Hematopoietic multipotent progenitor cell treated with erythropoietin and hydrocortisone succinate and interleukin-3 and kit ligand, for 6 days (in vitro differentiated cells): ENCODE measurements around the gene FAM162B.
"Not testable (repeated sequence)": the region's sequence is repeated elsewhere in the genome, so short reads cannot be mapped to it uniquely, and the experiment has no call there.

Source experiments
- DNase-seq: peaks from one replicate; pipeline ENCODE4 v3.0.0-alpha.2; 2015

FAM162B gene

DNA sequence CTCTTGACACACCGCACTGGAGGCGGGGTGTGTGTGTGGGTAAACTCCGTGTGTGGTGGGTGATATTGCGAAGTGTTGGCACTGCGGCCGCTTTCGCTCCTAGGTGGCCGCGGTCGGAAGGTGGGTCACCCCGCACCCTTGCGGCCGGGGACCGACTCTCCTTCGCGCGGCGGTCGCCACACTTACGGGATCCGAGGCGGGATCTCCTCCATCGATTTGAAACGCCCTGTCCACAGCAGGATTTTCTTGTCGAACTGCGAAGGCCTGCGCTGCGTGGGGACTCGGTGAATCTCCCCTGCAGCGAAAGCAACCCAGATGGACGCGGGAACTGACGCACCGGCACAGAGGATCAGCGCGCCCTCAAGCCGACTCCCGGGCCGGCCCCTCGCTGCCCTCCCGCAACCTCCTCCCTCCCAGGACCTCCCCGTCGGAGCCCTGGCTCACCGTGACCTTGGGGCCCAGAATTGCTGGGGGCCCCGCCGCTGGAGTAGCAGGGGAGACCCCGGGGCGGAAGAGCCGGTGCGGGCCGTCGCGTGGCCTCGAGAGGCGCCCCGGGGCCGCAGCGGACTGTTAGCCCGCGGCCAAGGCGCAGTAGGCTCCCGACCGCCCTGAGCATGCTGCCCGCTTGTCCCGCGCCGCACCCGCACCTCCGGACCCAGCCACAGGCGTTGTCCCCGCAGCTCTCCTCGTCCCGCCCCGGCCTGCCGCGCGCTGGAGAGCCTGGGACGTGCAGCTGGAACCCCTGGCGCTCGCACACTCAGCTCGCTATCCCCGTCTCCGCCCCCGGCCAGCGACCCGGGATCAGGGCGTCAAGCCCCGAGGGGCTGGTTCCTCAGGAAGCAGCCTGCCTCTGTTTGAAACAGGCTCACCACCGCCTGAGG lies at the start of gene FAM162B:
Gene FAM162B, minus strand, starts transcription at position 759 of the 881 bp plus-strand sequence. Its CDS starts 143 bp downstream, at position 616.
- peak; percentile 31 for DNase-seq

DNA sequence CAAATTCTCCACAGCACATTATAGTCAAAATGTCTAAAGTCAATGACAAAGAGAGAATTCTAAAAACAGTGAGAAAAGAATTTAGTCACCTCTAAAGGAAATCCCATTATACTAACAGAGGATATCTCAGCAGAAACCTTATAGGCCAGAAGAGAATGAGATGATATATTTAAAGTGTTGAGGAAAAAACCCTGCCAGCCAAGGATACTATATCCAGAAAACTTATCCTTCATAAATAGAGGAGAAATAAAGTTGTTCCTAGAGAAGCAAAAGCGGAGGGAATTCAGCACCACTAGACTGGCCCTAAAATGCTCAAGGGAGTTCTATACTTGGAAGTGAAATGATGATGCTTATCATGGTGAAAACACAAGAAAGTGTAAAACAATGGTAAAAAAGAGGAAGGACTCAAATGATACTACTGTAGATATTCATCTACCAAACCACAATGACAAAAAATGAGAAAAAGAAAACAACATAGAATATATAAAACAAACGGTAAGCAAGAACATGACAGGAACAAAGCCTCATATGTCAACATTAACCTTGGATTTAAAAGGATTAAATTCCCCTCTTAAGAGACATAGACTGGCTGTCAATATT lies 46.6 kb upstream of the FAM162B start:
- DNase-seq, result peak; percentile 6

DNA sequence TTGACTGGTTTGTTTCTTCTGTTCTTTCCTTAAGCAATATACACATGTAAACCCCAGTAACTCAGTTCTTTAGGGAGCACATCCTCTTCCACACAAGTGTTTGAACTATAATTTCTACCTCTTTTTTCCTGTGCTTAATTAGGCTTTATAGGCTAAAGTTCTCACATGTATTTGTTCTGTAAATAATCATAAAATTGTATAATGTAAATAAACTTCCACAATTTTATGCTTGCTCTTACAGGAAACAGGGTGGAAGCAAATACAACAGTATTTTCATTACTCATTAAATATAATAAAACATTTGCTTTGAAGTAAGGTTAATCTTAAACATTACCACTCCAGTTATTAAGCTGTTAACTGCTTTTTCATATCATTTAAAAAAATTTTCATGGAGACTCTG lies 36.5 kb upstream of the FAM162B start:
- DNase-seq, result no peak

DNA sequence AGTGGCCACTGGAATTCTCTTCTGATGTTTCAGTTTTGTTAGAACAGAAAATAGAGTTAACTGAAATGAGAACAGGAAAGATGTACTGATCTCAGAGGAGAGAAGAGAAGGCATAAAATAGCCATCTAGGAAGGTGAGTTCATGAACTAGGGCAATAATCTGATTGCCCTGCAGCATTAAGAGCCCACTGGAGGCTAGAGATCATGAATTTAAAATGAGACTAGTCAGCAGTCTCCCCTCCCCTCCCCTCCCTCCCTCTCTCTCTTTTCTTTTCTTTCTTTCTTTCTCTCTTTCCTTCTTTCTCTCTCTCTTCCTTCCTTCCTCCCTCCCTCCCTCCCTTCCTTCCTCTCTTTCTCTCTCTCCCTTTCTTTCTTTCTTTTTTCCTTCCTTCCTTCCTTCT lies 34.4 kb upstream of the FAM162B start:
- DNase-seq, result no peak

DNA sequence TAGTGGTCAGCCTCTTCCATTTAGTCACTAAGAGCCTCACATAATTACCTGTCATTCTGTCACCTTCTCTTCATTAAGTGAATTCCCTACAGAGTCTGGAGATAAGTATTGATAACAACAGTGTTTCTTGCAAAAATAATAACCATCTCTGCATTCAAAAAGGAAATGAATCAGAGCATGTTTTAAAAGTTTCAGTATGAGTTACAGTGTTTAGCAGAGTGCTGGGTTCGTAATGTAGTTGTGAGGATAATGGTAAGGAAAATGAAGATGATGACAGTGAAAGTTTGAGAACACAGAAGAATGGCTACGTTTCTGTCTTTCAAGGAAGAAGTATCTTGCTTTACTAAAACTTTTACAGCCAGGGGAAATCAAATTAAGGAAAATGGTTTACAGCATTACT lies 32.1 kb upstream of the FAM162B start:
- no peak for DNase-seq

DNA sequence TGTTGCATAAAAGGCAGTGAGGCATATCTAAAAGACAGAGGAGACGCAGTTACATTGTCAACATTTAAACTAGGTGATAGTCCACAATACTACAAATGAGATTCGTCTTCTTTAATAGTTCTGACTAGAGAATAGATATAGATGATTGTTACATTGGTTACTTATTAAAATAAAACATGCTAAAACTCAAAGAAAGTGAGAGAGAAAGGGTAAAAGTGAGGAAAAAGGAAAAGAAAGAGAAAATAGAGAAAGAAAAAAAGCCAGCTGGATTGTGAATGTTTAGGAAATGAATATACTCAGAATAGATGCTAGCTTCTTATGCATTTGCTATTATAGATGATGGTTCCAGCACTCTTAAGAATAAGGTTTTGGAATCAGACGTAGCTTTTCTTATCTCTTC lies 27.7 kb upstream of the FAM162B start:
- DNase-seq, result no peak

DNA sequence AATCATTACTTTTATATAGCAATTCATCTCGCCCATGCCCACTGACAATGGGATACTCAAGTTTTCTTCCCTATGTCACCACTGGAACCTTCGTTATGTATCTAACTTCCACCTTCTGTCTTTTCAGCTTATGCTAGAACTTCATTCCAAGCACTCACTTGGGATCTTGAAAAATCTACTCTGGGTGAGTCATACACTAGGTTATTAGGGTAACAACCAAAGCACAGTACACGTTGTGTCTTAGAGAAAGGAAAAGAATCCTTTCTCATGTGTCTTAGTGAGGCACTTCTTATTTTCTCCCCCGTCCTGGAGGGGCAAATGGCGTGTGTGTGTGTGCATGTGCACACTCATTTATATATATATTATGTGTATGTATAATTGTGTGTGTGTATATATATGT lies 18.3 kb upstream of the FAM162B start:
- DNase-seq, result no peak

DNA sequence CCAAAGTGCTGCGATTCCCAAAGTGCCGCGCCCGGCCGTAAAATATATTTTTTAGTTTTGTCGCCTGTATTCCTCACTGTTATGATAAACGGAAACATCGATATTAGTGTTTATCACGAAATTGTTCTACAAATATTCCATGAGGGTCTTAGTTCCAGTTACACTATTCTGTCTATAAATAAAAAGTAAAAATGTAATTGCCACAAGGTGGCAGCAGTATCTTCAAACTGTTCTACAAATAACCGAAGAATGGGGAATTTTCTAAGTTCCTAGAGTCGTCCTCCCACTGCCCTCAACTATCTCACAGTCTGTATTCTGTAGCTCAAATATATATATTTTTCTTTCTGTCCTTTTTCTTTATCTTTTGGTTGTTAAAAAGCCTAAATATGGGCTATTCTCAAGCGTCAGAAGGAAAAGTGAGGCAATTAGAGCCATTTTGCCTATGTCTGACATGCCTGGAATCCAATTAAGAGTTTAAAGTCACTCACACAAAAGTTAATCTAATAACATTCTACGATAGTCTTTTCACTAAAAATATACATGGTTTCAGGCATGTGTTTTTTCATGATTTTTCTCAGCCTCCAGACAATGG lies 14.2 kb upstream of the FAM162B start:
- DNase-seq, result peak; percentile 76

DNA sequence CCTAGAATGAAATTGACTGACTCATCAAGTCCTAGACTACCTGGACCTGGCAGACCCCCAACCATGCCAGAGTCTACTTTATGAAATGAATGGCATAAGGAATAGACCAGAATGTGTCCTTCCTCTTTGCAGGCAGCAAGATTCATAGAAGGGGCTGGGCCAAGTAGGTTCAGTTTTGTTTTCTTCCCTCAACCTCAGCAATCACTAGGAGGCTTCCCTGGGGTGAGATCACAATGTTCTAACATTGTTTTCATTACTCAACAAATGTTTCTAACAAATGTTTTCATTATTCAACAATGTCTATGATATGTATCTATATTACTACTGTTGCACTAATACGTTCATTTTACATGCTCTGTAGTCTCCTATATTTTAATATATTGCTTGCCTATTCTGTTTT lies 8.4 kb upstream of the FAM162B start:
- no peak for DNase-seq

DNA sequence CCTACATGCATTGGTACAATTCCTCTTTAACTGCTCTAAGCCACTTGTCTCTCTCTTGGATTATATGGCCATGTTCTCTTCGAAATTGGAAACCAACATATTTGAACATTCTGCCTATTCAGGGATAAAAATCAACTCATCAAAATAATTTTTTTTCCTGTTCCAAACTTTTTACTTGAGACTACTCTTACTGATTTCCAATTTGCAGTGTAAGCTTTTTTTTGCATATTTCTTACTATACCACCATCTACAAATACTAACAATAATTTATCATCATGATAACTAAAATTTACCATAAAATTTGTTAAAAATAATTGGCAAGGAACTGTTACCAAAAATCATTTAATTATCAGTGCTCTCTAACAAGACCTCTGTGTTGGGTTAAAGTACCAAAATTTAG lies 6.9 kb upstream of the FAM162B start:
- no peak for DNase-seq

DNA sequence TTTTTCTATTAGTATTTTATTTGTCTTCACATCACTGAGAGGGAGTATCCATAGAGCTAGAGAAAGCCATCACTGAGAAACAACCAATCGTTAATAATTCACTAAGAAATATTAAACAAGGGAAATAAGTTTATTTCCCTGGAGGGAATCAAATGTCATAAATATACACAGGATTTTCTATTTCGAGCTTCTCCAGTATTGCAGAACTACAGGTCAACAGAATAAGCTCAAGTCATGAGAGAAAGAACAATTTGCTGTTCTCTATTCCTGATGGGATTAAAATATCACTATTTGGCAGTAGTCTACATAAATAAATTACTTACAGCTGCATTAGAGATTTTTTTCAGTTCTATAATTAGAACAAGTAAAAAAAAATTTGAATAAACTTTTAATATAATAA lies 2.2 kb upstream of the FAM162B start:
- DNase-seq, result no peak

DNA sequence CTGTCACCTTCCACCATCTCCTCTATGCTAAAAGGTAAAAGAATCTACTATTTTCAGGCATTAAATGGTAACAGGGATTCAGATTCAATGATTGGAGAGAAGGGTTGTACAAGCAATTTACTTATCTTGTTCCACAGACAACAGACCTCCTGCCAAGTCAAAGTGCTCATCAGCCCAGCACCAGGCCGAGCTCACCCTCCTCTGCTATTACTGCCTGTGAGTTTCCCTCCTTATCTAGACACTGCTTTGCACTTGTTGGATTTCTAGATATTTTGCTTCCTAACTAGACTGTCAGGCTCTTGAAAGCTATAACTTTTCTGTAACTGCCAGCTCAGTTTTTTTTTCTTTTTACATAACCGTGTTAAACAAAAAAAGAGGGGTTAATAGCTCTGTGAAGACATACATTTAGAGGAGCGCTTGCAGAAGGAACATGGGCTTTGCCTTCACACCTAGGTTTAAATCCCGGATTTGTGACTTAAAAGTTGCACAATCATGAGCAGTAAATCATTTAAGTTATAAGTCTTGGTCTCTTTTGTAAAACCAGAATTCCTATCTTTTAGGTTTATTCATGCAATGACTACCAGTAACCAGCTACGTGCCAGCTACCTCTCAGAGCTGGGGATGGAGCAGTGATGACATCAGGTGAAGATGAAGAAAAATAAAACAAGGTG lies 1.1 kb upstream of the FAM162B start:
- DNase-seq, result peak; percentile 91

DNA sequence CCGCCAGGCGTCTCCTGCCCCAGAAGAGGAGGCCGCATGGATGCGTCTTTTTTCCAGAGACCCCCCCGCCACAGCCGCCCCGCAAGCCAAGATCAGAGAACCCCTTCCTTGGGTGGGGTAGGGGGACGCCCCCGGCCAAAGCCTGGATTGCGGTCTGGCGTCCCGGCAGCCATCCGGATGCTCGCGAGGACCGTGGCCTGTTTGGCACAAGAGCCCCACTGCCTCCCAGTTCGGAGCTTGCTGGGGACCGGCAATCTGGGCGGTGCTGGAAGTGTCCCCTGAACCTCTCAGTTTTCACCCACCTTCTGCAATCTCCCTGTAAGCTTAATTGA lies 924 bp downstream of the FAM162B start:
- peak; percentile 24 for DNase-seq

DNA sequence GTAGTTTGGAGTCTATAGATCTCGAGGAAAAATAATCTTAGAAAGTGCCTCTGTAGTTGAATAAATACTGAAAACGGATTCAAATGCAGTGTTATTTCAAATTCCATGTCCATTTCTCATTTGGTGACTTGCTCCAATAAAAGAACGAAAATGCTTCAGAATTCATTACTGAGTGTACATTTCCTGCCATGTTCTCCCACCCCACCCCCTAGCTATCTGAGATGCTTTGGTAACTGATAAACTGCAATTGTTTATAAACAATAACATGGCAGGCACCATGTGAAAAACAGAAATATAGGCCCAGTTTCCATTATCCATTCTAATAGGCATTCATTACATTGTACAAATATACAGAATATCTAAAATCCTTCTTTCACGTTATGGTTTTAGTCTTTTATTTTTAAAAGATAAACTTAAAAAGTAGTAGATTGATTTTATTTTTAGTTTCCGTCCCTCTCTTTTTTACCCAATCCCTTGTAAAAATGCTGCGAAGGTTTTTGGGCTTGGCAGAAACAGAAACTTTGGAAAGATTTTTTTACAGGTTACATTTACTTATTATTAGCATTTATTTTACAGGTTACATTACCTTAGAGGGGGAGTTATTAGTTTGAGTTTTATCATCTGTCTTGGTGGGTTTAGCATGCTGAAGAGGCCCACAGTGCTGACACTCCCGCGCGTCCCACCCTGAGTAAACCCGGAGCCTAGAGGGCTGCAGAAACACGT lies 1.5 kb downstream of the FAM162B start:
- no peak for DNase-seq

DNA sequence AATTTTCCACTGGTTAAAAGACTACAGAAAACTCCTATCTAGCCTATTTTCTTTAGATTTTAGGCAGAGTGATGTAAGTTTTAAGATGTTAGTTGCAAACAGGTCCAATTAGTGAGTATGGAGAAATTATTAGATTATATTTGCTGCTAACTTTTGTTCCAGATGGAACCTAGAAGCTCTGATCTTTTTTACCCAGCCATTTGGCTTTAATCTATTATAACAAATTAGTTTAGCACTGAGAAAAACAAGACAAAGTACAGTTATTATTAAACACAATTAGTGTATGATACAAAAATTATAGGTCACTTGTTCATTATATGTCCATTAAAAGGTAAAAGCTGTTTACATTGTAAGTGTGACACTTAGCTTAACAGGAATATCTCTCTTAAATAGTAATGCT lies 2.5 kb downstream of the FAM162B start:
- DNase-seq, result no peak

DNA sequence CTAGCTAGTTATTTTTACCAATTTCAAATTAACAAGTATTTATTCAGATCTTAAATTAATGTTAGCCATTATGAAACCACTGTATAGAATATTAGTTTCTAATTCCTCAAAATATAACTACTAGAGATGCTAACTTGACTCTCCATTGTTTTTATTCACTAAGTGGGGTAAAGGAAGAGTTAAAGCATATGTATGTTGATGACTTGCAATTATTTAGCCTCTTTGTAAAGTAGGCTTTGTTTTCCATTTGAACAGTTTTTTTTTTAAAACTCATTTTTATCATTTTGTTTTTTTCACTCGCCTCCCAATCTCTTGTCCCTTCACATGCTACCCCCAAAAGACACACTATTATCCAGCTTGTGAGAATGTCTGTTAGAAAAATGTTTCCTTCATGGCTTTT lies 3.3 kb downstream of the FAM162B start:
- DNase-seq, result no peak

DNA sequence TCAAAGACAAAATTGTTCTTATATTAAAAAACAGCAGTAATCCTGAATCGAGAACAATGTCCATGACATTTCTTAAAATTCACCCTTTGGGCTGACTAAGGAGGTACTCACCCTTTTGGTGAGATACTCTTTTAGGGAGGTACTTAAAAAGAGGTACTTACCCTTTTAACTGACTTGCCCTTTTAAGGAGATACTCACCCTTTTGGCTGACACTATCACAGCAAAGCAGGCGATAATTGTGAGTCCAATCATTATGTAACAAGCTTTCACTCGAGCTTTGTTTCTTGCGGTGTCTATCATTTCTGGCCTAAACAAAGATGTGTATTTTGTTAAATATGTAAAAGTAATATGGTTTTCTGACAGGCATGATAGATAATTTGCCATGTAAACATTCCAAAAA lies 3.7 kb downstream of the FAM162B start:
- peak; percentile 56 for DNase-seq

DNA sequence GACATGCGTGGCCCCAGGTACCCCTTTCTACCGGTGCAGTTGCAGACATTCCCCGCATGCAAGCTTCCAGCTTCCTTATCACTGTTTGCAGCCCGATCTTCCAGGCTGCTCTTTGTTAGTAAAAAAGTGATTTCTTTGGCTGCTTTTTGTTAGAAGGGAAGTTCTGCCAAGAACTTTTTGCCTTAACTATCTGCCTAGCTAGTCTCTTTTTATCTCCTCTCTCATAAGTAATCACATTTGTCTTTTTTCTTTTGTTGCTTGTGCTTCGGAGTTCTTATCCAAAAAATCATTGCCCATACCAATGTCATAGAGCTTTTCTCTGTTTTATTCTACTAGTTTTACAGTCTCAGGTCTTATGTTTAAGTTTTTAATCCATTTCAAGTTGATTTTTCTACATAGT lies 20.3 kb downstream of the FAM162B start:
- no peak for DNase-seq

DNA sequence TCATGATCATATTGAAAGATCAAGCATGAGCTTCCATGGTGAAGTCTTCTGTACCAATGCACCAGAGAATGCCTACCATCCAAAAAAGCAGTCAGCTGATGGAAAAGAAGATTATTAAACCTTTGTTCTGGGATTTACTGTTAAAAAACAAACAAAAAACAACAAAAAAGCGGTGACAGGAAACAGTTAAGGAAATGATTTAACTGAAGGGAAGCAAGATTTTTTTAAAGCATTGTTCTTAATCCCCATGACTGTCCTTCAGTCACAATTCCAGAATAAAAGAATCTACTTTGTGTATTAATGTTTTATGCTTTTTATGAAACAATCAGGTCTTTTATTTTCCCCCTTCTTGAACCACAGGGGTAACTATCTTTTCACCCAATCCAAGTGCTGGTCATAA lies 23.9 kb downstream of the FAM162B start:
- DNase-seq, result no peak

DNA sequence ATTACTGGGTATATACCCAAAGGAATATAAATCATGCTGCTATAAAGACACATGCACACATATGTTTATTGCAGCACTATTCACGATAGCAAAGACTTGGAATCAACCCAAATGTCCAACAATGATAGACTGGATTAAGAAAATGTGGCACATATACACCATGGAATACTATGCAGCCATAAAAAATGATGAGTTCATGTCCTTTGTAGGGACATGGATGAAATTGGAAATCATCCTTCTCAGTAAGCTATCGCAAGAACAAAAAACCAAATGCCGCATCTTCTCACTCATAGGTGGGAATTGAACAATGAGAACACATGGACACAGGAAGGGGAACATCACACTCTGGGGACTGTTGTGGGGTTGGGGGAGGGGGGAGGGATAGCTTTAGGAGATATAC lies 25.0 kb downstream of the FAM162B start:
- not testable (repeated sequence) for DNase-seq

DNA sequence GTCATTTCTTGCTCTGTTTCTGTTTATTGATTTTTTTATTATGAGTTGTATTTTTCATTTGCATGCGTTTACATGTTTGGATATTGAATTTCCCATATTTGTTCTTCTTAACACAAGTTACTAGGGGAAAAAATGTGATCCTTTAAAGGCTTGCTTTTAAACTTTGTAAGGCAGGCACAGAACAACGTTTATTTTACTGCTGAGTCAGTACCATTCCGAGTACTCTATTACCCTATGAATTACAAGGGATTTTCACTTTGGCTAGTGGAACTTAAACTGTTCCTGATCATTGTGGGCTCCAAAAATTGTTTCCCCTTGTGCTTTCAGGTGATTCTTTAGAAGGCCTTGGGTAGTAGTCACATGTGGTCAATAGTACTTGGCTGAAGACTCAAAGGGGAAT lies 28.5 kb downstream of the FAM162B start:
- DNase-seq, result no peak

DNA sequence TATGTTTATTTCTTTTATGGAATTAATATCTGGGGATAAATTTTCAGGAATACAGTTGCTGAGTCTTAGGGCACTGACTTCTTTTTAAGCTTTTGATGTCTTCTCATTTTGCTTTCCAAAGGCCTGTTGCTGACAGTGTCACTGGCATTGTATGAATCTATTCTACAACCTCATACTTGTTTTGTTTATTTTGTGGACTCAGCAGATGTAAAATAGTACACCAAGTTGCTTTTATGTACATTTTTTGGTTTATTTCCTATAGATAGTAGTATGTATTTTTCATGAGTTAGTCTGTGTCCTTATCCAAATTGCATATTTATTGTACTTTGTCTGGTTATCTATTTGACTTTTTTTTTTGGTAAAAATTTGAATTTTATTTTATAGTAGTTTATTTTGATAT lies 35.0 kb downstream of the FAM162B start:
- no peak for DNase-seq

DNA sequence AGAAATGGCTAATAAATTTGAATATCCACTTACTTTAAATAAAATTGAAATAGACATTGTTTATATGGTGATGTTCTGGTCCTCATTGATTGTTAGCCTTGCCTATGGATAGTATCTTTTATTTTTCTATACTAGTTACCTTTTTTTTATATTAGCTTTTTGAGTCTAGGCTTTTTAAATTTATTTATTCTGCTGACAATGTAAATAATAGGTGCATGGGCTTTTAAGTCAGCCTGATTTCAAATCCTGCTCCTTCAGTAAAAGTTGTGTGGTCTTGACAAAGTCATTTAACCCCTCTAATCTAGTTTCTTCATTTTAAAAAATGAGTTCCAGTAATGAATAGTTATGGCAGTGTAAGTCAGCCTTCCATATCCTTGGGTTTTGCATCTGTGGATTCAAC lies 38.6 kb downstream of the FAM162B start:
- DNase-seq, result no peak
